Activated naive CD4-positive, alpha-beta T cell (primary cell): ENCODE measurements around the gene ASCC3.

Experiments used
- DNase-seq, 4 experiments: peaks; one replicate each; lab custom pipeline; 2025; lab: John Stamatoyannopoulos, UW

The ASCC3 gene

DNA sequence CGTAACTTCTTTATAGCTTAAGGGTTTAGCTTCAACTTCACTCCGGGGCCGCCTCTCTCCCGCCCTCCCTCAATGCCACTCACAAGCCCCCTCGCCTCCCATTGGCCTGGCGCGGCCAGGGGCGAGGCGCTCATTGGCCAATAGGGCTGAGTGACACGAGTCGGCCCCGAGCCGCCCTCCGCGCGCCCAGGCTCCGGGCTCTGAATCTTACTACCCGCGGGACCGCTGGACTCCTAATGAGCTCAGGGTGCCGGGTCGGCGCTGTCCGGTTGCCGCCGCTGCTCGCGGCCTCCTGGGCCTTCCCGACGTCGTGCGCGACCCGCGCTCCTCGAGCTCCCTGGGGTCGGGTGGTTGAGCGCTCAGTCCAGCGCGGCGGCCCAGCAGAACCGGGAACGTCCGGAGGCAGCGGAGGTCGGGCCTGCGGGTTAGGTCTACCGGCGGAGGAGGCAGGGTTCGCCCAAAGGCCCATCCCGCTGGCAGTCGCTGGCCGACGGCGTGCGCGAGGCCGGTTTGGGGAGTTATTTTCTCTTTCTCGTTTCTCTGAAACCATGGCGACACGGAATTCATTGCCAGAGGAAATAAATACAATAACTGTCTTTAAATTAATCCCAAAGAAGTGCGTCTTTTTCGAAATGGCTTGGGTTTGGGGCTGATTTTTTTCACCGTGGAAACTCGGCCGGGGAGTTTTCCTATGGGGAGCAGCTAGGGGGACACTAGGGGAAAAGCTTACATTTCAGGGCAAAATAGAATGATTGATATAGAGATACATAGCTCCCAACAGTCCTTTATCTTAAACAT is 416.0 kb downstream of the ASCC3 start, which contains the start of gene SIM1:
Gene SIM1 (minus strand): TSS at position 19 of the 798 bp plus-strand sequence. CDS start 1,453 bp downstream, outside the sequence.
- no peak for DNase-seq

- no peak for DNase-seq
Observed at GRCh38 chr6:100464162-100464851, 416.8 kb downstream of the ASCC3 start.

GRCh38 chr6:100463630-100464161 is 417.4 kb downstream of the ASCC3 start:
- no peak for DNase-seq

GRCh38 chr6:100462706-100463629 is 418.2 kb downstream of the ASCC3 start:
- no peak for DNase-seq

GRCh38 chr6:100461917-100462705 is 419.0 kb downstream of the ASCC3 start:
- DNase-seq = no peak

GRCh38 chr6:100461278-100461916 is 419.7 kb downstream of the ASCC3 start:
- DNase-seq = no peak

DNA sequence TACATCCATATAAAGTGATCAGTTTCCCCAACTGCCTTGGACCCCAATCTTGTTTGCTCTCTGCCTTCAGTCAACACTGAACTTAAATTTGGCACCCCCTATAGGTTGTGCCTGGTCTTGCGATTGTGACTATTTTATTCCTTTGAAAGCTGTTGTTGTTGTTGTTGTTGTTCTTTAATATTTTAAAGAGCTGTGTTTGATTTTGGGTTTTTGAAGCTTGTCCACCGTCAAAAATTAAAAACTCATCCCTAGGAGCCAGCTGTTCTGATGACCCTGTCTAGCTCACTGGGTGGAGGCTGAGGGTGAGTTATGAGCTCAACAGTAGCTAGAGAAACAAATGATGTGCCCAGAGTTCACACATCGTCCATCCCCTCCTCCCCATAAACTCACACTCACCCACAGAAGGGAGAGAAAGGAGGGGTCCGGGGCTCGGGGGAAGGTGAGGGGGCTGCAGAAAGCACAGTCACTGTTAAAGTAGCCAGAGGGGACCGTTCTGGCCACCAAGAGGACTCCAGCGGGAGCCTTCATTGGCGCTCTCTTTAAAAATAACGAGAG is 420.4 kb downstream of the ASCC3 start:
- no peak for DNase-seq

DNA sequence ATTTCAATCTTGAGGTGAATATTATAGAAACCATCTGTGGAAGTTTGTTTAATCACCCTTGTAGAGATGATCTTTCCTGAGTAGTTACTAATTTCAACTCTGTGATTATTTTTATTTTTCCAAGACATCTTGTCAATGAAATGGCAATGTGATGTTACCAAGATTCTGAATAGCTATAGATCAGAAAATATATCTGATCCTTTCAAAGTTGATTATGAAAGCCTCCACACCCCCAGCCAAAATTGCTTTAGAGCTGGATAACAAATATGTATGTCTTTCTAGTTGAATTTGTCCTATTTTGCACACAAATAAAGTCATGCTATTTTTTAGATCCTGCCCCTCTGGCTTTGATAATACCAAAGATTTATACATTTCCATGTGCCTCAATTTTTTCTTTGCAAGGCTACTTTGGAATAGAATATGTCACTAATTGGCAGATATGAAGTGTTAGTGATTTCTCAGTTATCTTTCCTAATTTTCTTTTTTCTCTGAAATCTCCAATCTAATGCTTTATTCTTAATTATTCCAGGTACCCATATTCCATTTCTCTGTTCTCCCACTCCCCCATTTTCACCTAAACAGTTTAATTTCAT is 421.4 kb downstream of the ASCC3 start:
- no peak for DNase-seq

- DNase-seq = no peak
Observed at GRCh38 chr6:100458841-100459591, 422.1 kb downstream of the ASCC3 start.
